GM21576 (cell line): ENCODE results near the gene SPC24.
"Not testable (repeated sequence)": the region's sequence is repeated elsewhere in the genome, so short reads cannot be mapped to it uniquely, and the experiment has no call there.

ENCODE experiments used
- ATAC-seq: cut with Tn5 transposase; IDR thresholded peaks from one replicate; pipeline ENCODE4 v1.9.1; 2021; ENCODE audit warnings: mild to moderate bottlenecking, moderate library complexity; ENCODE audit not compliant: unreplicated experiment

Gene SPC24

GRCh38 chr19:11131471-11131870, 24.1 kb downstream of the SPC24 start:
- no peak for ATAC-seq

GRCh38 chr19:11130824-11131455, 24.6 kb downstream of the SPC24 start:
- ATAC-seq: no peak

GRCh38 chr19:11127905-11128304, 27.7 kb downstream of the SPC24 start:
- ATAC-seq: no peak

GRCh38 chr19:11125994-11126685, 29.4 kb downstream of the SPC24 start:
- ATAC-seq: no peak

- ATAC-seq: not testable (repeated sequence)
Measured at GRCh38 chr19:11124157-11124556, 31.4 kb downstream of the SPC24 start.

- no peak for ATAC-seq
Measured at GRCh38 chr19:11123114-11123513, 32.5 kb downstream of the SPC24 start.

GRCh38 chr19:11121963-11122362, 33.6 kb downstream of the SPC24 start:
- ATAC-seq: not testable (repeated sequence)

GRCh38 chr19:11116507-11116906, 39.1 kb downstream of the SPC24 start:
- ATAC-seq: no peak

- no peak for ATAC-seq
Measured at GRCh38 chr19:11115895-11116446, 39.6 kb downstream of the SPC24 start.

- ATAC-seq: no peak
Measured at GRCh38 chr19:11115042-11115441, 40.5 kb downstream of the SPC24 start.

- no peak for ATAC-seq
Measured at GRCh38 chr19:11113140-11113708, 42.4 kb downstream of the SPC24 start.

GRCh38 chr19:11111771-11112144, 43.8 kb downstream of the SPC24 start:
- ATAC-seq: no peak

- no peak for ATAC-seq
Measured at GRCh38 chr19:11111117-11111770, 44.3 kb downstream of the SPC24 start.

GRCh38 chr19:11108746-11109145, 46.8 kb downstream of the SPC24 start:
- ATAC-seq: no peak

GRCh38 chr19:11106477-11106876, 49.1 kb downstream of the SPC24 start:
- no peak for ATAC-seq

- no peak for ATAC-seq
Measured at GRCh38 chr19:11105014-11105636, 50.5 kb downstream of the SPC24 start.

GRCh38 chr19:11103667-11104066, 51.9 kb downstream of the SPC24 start:
- ATAC-seq: not testable (repeated sequence)

GRCh38 chr19:11102944-11103343, 52.6 kb downstream of the SPC24 start:
- no peak for ATAC-seq

GRCh38 chr19:11101057-11101456, 54.5 kb downstream of the SPC24 start:
- ATAC-seq: no peak

- ATAC-seq: no peak
Measured at GRCh38 chr19:11100049-11100448, 55.5 kb downstream of the SPC24 start.

- no peak for ATAC-seq
Measured at GRCh38 chr19:11098861-11099260, 56.7 kb downstream of the SPC24 start.
